HepG2 (cell line): ENCODE data around the gene VPS54. TPM values are rescaled to one million over a fixed set of nuclear protein-coding genes. Genes with fewer than 3 reads are reported as not detected.
"Not testable (repeated sequence)": the region's sequence is repeated elsewhere in the genome, so short reads cannot be mapped to it uniquely, and the experiment has no call there.

Experiments
- ATF1 ChIP-seq: IDR thresholded peaks from 2 replicates; pipeline ENCODE4 v1.6.1; 2016; ENCODE audit warnings: mild to moderate bottlenecking, control low read depth
- BRD4 ChIP-seq: sonication (generic); formaldehyde crosslinking; IDR thresholded peaks from 2 replicates; pipeline ENCODE4 v1.4.0; 2020; ENCODE audit warnings: missing genetic modification reagents
- CREM ChIP-seq, 2 experiments: sonication (generic) in 1 of 2; formaldehyde crosslinking in 1 of 2; IDR thresholded peaks; 2 replicates each; pipeline versions ENCODE4 v1.4.0 to v1.6.1; 2016 to 2020; ENCODE audit warnings: antibody characterized with exemption in 1 of 2, mild to moderate bottlenecking in 1 of 2, missing genetic modification reagents in 1 of 2
- ERF ChIP-seq: IDR thresholded peaks from 2 replicates; pipeline ENCODE4 v1.6.1; 2018; ENCODE audit warnings: missing biosample characterization, missing genetic modification reagents
- FOXA1 ChIP-seq, 2 experiments: fragments of 450-650 bp in 1 of 2; sonication (generic) in 1 of 2; formaldehyde crosslinking in 1 of 2; IDR thresholded peaks; 2 replicates each; pipeline versions ENCODE4 v1.4.0 to v1.6.1; 2016 to 2020; ENCODE audit warnings: missing genetic modification reagents in 1 of 2
- FOXJ3 ChIP-seq: sonication (generic); formaldehyde crosslinking; IDR thresholded peaks from 2 replicates; pipeline ENCODE4 v1.4.0; 2020; ENCODE audit warnings: missing genetic modification reagents, mild to moderate bottlenecking, borderline replicate concordance
- GATAD1 ChIP-seq: IDR thresholded peaks from 2 replicates; pipeline ENCODE4 v1.6.1; 2016; ENCODE audit warnings: missing genetic modification reagents, missing compliant biosample characterization
- ISL2 ChIP-seq: sonication (generic); formaldehyde crosslinking; IDR thresholded peaks from 2 replicates; pipeline ENCODE4 v1.5.0; 2020; ENCODE audit warnings: missing genetic modification reagents
- KMT2B ChIP-seq: IDR thresholded peaks from 2 replicates; pipeline ENCODE4 v1.6.1; 2016; ENCODE audit warnings: missing genetic modification reagents, missing compliant biosample characterization
- MLX ChIP-seq: IDR thresholded peaks from 2 replicates; pipeline ENCODE4 v1.6.1; 2016
- NR2F6 ChIP-seq, 2 experiments: IDR thresholded peaks; 2 replicates each; pipeline ENCODE4 v1.6.1; 2016; ENCODE audit warnings: antibody characterized with exemption in 1 of 2, mild to moderate bottlenecking in 1 of 2
- PPARG ChIP-seq: conservative IDR thresholded peaks from 2 replicates; pipeline ENCODE4 v1.6.1; 2016; ENCODE audit warnings: missing biosample characterization, missing genetic modification reagents
- RFXANK ChIP-seq: IDR thresholded peaks from 2 replicates; pipeline ENCODE4 v1.6.1; 2016
- RXRA ChIP-seq: sonication (generic); formaldehyde crosslinking; IDR thresholded peaks from 2 replicates; pipeline ENCODE4 v1.5.1; 2020; ENCODE audit warnings: missing genetic modification reagents
- SOX13 ChIP-seq, 3 experiments: fragments of 450-650 bp in 1 of 3; sonication (generic) in 1 of 3; formaldehyde crosslinking in 1 of 3; IDR thresholded peaks in 2 of 3; conservative IDR thresholded peaks in 1 of 3; 2 replicates each; pipeline versions ENCODE4 v1.5.0 to v1.6.1; 2016 to 2020; ENCODE audit warnings: antibody characterized with exemption in 1 of 3, mild to moderate bottlenecking in 1 of 3, missing compliant biosample characterization in 1 of 3, missing genetic modification reagents in 1 of 3, moderate library complexity in 1 of 3
- SP140L ChIP-seq: sonication (generic); formaldehyde crosslinking; IDR thresholded peaks from 2 replicates; pipeline ENCODE4 v1.4.0; 2020; ENCODE audit warnings: missing genetic modification reagents, borderline replicate concordance
- ZFP37 ChIP-seq: sonication (generic); formaldehyde crosslinking; IDR thresholded peaks from 2 replicates; pipeline ENCODE4 v1.4.0; 2020; ENCODE audit warnings: missing genetic modification reagents, borderline replicate concordance
- ZFX ChIP-seq: sonication (generic); formaldehyde crosslinking; IDR thresholded peaks from 2 replicates; pipeline ENCODE4 v1.4.0; 2020; ENCODE audit warnings: mild to moderate bottlenecking, low read depth, missing genetic modification reagents, moderate library complexity
- ZNF607 ChIP-seq: sonication (generic); formaldehyde crosslinking; IDR thresholded peaks from 2 replicates; pipeline ENCODE4 v1.5.1; 2020; ENCODE audit warnings: missing genetic modification reagents, mild to moderate bottlenecking, borderline replicate concordance
- ZNF670 ChIP-seq: sonication (generic); formaldehyde crosslinking; IDR thresholded peaks from 2 replicates; pipeline ENCODE4 v1.8.0; 2022; ENCODE audit warnings: mild to moderate bottlenecking, missing genetic modification reagents, borderline replicate concordance
- polyA plus RNA-seq, 8 experiments: library from polyadenylated mRNA; depleted of rRNA in 3 of 8; stranded (reverse) in 7 of 8; unstranded in 1 of 8; fragments of >200 nt; fragmentation: Illumina TruSeq in 4 of 8; extraction: Trizol in 4 of 8; gene quantifications; 2 replicates each; pipeline versions ENCODE4 v1.2.1 to v1.2.3, GENCODE V29; 2011 to 2016; ENCODE audit warnings: low read depth in 4 of 8, missing spikeins in 1 of 8, mixed read lengths in 1 of 8; ENCODE audit not compliant: insufficient read depth in 1 of 8
- total RNA-seq, 5 experiments: library from RNA; depleted of rRNA; stranded (reverse); fragments of >200 nt; fragmentation: Illumina TruSeq; extraction: Trizol; gene quantifications; 2 replicates each; pipeline ENCODE4 v1.2.3, GENCODE V29; 2016; ENCODE audit warnings: low read depth in 1 of 5
- TF ChIP-seq, protein P1 (sequence below): sonication (generic); formaldehyde crosslinking; IDR thresholded peaks from 2 replicates; pipeline ENCODE4 v1.4.0; 2020; ENCODE audit warnings: low read depth, mild to moderate bottlenecking, missing genetic modification reagents
- TF ChIP-seq, protein P2 (sequence below): IDR thresholded peaks from 2 replicates; pipeline ENCODE4 v1.6.1; 2016; ENCODE audit warnings: mild to moderate bottlenecking, missing biosample characterization, missing genetic modification reagents
- TF ChIP-seq, protein P3 (sequence below): sonication (generic); IDR thresholded peaks from 2 replicates; pipeline ENCODE4 v1.6.1; 2016; ENCODE audit warnings: low read depth, borderline replicate concordance

The VPS54 gene
- total and polyA plus RNA-seq, 2 of the 13 experiments (the other 11 are each of a cell fraction or from before 2014, with no cell fraction given): 64.7 to 77.5 TPM

DNA sequence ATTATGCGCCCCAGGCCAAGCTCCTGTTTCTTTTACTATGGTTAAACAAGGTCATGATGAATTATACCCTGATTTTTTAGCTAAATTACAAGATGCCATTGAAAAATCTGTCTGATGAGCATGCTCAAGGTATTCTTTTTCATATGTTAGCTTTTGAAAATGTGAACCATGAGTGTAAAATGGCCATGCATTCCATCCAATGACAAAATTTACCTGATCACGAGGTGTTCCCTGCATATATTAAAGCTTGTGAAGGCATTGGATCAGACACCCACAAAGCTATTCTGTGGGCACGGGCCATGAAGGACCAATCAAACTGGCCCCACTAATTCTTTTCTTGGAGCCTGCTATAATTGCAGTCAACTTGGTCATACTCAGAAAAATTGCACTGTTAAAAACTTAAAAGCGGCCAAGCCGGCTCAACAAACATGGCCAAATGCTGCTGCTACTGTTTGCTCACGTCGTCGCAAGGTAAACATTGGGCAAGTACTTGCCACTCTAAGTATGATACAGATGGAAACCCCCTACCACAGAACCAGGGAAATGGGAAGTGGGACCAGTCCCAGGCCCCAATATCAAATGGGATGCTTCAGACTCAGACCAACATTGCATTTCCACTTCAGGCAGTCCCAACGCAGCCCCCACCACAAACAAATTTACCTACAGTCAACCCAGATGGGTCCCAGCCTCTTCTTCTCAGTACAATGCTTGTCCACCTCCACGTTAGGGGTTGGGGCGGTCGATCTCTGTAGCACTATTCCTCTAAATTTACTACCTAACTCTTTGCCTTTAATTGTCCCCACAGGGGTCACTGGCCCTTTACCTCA lies 27.8 kb downstream of the VPS54 start (continued):
- TF ChIP-seq, protein P1, sequence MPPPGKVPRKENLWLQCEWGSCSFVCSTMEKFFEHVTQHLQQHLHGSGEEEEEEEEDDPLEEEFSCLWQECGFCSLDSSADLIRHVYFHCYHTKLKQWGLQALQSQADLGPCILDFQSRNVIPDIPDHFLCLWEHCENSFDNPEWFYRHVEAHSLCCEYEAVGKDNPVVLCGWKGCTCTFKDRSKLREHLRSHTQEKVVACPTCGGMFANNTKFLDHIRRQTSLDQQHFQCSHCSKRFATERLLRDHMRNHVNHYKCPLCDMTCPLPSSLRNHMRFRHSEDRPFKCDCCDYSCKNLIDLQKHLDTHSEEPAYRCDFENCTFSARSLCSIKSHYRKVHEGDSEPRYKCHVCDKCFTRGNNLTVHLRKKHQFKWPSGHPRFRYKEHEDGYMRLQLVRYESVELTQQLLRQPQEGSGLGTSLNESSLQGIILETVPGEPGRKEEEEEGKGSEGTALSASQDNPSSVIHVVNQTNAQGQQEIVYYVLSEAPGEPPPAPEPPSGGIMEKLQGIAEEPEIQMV: peak; percentile 65; the same call in 1 of the 2 replicates
- peak; percentile 68; the same call in 1 of the 2 replicates for TF ChIP-seq ZNF607
- TF ChIP-seq NR2F6 (IDR thresholded peaks at IDR 0.05): peak; percentile 80
- TF ChIP-seq NR2F6 (CRISPR knock-in tag; IDR thresholded peaks at IDR 0.05): peak; percentile 81
- peak; percentile 93 for TF ChIP-seq FOXJ3
- TF ChIP-seq ZFX (CRISPR knock-in tag): peak; percentile 65
- peak; percentile 87 for TF ChIP-seq FOXA1 (IDR thresholded peaks at IDR 0.05)
- TF ChIP-seq FOXA1 (CRISPR knock-in tag; IDR thresholded peaks at IDR 0.05): peak; percentile 99
- peak; percentile 82; the same call in 1 of the 2 replicates for TF ChIP-seq ERF (CRISPR knock-in tag)
- TF ChIP-seq ATF1 (CRISPR knock-in tag): peak; percentile 73
- TF ChIP-seq MLX (CRISPR knock-in tag): peak; percentile 81
- peak; percentile 70; the same call in 1 of the 2 replicates for TF ChIP-seq RXRA (CRISPR knock-in tag)
- peak; percentile 87; the same call in 1 of the 2 replicates for TF ChIP-seq BRD4 (CRISPR knock-in tag)
- TF ChIP-seq KMT2B (CRISPR knock-in tag): peak; percentile 64; the same call in 1 of the 2 replicates
- TF ChIP-seq PPARG (CRISPR knock-in tag): peak; percentile 74; the same call in 1 of the 2 replicates
- peak; percentile 70 for TF ChIP-seq GATAD1 (CRISPR knock-in tag)
- TF ChIP-seq ZNF670: 0 out of 2 replicates have a peak, but pooled peaks have one; percentile 55
- 0 out of 2 replicates have a peak, but pooled peaks have one; percentile 32 for TF ChIP-seq SP140L (CRISPR knock-in tag)
- 0 out of 2 replicates have a peak, but pooled peaks have one; percentile 25 for TF ChIP-seq ZFP37 (CRISPR knock-in tag)
- peak; percentile 83 for TF ChIP-seq SOX13 (IDR thresholded peaks at IDR 0.05)
- peak in 1 of 2 experiments; percentile 89; a peak in 2 of 4 replicates for TF ChIP-seq SOX13 (CRISPR knock-in tag; conservative IDR thresholded peaks at IDR 0.05 in 1 of 2, IDR thresholded peaks at IDR 0.05 in 1 of 2)
- peak; percentile 99 for TF ChIP-seq ISL2 (CRISPR knock-in tag)
- TF ChIP-seq, protein P2, sequence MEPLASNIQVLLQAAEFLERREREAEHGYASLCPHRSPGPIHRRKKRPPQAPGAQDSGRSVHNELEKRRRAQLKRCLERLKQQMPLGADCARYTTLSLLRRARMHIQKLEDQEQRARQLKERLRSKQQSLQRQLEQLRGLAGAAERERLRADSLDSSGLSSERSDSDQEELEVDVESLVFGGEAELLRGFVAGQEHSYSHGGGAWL (CRISPR knock-in tag): 0 out of 2 replicates have a peak, but pooled peaks have one; percentile 17
- TF ChIP-seq, protein P3, sequence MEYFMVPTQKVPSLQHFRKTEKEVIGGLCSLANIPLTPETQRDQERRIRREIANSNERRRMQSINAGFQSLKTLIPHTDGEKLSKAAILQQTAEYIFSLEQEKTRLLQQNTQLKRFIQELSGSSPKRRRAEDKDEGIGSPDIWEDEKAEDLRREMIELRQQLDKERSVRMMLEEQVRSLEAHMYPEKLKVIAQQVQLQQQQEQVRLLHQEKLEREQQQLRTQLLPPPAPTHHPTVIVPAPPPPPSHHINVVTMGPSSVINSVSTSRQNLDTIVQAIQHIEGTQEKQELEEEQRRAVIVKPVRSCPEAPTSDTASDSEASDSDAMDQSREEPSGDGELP: peak; percentile 64; the same call in 1 of the 2 replicates
- TF ChIP-seq RFXANK (CRISPR knock-in tag): peak; percentile 66; the same call in 1 of the 2 replicates
- peak; percentile 95 for TF ChIP-seq CREM (IDR thresholded peaks at IDR 0.05)
- TF ChIP-seq CREM (CRISPR knock-in tag; IDR thresholded peaks at IDR 0.05): not testable (repeated sequence)
